OCI-LY3 (cell line): ENCODE data around the gene JARID2.

Experiments used
- EZH2phosphoT487 ChIP-seq: fragments of 200-600 bp; shearing (Covaris generic); IDR thresholded peaks from 2 replicates; pipeline ENCODE4 v1.6.1; 2018; ENCODE audit warnings: antibody characterized with exemption, mixed run types, low read depth
- TF ChIP-seq, protein P1 (sequence below): fragments of 200-600, 300-600 bp; sonication (generic); IDR thresholded peaks from 2 replicates; pipeline ENCODE4 v1.5.1; 2014; ENCODE audit warnings: antibody characterized with exemption, low read length, low read depth

DNA sequence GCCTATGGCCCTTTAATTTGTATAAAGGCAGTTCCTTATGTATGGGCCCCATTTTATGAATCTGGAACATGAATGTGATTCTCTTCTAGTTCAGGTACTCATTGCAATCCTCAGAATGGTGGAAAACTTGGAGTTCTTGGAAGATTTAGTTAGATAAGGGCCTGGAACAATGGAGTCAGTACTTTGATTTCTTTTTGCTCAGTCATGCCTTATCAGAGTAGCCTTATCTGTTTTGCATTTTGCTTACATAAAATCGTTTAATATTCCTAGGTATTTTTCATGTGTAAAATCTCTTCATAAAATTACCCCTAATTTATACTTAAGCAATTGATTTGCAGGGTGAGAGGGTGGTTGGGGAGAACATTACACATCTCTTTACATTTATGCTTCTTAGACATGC, 160.6 kb downstream of the JARID2 start:
- TF ChIP-seq, protein P1, sequence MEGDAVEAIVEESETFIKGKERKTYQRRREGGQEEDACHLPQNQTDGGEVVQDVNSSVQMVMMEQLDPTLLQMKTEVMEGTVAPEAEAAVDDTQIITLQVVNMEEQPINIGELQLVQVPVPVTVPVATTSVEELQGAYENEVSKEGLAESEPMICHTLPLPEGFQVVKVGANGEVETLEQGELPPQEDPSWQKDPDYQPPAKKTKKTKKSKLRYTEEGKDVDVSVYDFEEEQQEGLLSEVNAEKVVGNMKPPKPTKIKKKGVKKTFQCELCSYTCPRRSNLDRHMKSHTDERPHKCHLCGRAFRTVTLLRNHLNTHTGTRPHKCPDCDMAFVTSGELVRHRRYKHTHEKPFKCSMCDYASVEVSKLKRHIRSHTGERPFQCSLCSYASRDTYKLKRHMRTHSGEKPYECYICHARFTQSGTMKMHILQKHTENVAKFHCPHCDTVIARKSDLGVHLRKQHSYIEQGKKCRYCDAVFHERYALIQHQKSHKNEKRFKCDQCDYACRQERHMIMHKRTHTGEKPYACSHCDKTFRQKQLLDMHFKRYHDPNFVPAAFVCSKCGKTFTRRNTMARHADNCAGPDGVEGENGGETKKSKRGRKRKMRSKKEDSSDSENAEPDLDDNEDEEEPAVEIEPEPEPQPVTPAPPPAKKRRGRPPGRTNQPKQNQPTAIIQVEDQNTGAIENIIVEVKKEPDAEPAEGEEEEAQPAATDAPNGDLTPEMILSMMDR = no peak
- no peak for TF ChIP-seq EZH2phosphoT487
